VCaP (cell line): Measurements from ENCODE around the gene SEMA4F.

ENCODE experiments used
- H3K27ac ChIP-seq: fragments of 450-650 bp; 2 replicates; pipeline ENCODE4 v1.5.1; 2017
- TF ChIP-seq, protein P1 (sequence below): fragments of 450-650 bp; conservative IDR thresholded peaks from 2 replicates; pipeline ENCODE4 v1.5.1; 2017; ENCODE audit warnings: mild to moderate bottlenecking, moderate library complexity

Gene SEMA4F

DNA sequence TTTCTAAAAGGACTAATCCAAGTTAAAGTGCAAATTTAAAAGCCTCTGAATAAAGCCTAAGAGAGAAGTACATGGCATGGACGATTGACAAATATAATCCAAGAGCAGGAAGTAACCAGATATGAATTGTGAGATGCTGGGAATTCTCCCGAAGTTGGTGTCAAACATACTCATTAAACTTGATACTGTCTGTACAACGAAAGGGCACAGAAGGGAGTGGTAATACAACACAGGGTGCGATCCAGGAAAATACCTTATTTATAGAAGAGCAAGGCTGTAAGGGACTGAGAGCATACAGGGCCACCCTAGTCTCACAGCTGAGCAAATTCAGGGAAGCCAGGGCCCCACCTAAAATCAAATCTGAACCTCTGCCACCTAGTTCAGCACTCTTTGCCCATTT lies 41.6 kb downstream of the SEMA4F start:
- H3K27ac ChIP-seq = no peak overlapping the region
- TF ChIP-seq, protein P1, sequence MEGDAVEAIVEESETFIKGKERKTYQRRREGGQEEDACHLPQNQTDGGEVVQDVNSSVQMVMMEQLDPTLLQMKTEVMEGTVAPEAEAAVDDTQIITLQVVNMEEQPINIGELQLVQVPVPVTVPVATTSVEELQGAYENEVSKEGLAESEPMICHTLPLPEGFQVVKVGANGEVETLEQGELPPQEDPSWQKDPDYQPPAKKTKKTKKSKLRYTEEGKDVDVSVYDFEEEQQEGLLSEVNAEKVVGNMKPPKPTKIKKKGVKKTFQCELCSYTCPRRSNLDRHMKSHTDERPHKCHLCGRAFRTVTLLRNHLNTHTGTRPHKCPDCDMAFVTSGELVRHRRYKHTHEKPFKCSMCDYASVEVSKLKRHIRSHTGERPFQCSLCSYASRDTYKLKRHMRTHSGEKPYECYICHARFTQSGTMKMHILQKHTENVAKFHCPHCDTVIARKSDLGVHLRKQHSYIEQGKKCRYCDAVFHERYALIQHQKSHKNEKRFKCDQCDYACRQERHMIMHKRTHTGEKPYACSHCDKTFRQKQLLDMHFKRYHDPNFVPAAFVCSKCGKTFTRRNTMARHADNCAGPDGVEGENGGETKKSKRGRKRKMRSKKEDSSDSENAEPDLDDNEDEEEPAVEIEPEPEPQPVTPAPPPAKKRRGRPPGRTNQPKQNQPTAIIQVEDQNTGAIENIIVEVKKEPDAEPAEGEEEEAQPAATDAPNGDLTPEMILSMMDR = no peak

DNA sequence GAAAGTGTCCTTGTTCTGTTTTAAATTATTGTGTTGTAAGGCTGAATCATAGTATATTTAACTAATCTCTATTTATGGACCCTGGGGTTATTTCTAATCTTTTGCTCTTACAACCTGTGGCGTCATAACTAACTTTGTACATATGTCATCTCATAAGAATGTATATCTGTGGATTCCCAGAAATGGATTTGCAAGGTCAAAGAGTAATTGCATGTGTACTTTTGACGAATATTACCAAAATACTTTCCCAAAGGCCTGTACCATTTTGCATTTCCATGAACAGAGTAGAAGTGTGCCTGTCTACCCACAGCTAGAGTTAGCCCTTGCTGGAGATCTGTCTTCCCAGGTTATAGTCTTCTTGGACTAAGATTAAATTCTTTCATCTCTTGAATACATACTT lies 42.8 kb downstream of the SEMA4F start:
- H3K27ac ChIP-seq = no peak overlapping the region
- TF ChIP-seq, protein P1 = no peak

DNA sequence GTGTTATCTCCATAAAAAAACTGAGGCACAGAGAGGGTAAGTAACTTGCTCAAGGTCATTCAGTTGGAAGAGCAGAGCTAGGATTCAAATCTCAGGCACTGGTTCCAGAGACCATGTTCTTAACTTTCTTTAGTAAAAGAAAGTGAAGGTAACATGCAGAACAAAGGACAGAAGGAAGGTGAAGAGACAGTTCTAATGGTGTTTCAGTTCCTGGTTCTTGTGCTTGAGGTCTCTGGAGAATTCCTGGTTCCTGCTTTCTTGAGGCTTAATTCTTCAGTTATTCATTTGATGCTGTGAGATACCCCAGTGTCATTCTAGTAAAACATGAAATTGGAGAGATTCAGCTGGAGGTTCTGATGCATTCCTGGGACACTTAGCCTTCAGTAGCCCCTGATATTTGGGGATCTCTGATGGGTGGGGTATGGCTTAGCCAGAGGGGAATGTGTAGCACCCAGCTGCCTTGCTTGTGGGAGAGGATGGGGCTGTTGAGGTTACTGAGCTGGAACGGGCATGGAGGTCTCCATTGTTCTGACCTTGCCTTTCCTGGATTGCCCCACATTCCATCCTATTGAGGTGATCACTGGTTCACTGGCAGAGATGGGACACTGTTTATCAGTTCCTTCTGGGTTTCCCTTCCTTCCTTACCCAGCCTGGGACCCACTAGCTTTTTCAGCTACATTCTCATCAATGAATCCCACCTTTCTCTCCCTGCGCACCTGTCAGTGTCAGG lies 46.8 kb downstream of the SEMA4F start:
- no peak overlapping the region for H3K27ac ChIP-seq
- TF ChIP-seq, protein P1 = no peak

DNA sequence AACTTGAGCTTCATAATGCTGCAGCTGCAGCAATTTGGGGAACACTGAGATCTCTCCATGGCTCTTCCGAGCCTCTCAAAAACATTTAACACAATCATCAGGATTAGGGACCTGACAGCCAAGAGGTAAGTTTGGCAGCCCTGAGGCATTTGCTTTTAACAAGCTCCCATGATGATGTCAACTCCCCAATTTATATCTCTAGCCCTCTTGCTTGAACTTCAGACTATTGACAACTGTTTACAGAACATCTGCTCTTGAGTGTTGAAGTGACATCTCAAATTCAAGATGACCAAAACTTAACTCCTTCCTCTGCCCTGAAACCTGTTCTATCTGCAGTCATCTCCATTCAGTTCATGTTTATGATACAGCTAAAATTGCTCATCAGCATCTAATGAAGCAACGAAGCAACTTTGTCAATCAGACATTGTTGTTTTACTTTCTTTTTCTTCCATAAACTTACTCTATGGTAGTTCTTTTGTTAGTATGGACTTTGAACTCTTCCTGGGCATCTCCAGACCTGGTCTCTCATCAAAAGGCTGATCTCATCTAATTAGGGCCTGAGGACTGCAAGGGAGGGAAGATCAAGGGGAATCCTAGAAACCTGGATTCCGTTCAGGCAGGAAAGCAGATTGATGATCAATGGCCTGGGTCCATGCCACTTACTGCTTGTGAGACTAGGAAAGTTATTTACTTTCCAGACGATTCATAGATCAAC lies 48.1 kb downstream of the SEMA4F start:
- TF ChIP-seq, protein P1 = no peak
- no peak overlapping the region for H3K27ac ChIP-seq

DNA sequence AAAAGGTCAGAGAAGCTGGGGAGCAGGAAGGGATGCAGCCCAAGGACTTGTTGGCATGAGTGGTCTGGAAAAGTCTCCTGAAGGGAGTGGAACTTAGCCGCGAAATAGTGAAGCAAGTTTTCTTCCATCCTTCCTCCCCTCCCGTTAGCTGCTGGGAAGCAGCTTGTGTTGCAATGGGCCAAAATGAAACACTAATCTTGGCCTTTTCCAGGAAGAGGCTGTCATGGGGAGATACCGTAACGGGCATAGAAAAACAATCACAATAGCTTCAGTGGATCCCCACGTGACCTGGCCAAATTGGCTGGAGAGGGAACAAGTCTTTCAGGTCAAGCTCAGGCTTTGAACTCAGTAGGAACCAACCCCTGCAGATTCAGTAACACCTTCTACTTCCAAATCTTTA lies 49.3 kb downstream of the SEMA4F start:
- H3K27ac ChIP-seq = no peak overlapping the region
- TF ChIP-seq, protein P1 = no peak

DNA sequence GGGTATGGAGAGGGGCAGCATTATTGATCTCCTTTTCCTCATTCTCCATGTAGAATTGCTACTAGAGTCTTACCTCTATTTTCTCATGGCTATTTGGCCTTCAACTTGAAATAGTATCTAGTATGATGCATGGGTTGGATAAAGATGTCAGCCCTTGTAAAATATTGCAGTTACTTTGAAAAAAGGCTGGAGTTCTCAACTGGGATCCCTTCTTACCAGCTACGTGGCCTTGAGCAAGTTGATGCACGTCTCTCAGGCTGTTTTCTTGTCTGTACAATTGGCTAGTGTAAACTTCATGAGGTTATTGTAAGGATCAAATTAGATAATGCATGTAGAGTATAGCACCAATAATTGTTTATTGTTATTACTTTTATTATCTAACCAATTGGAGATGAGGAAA lies 50.2 kb downstream of the SEMA4F start:
- H3K27ac ChIP-seq = no peak overlapping the region
- TF ChIP-seq, protein P1 = no peak

DNA sequence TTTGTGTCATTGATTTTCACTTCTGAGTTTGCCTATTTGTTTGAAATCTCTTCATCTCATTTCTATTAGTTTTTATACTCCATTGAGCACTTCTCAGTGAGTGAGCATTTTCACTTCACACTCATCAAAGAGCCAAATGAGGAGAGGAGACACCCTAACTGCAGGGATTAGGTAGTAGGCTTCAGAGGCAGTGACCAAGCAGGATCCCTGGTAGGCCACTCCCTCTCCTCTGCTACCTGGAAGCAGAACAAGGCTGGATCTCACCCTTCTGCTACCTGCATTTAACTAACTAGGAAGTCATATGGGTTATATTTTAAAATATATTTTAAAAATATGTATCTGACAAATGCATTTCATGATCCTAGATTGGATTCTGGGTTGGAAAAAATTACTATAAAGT lies 52.7 kb downstream of the SEMA4F start:
- TF ChIP-seq, protein P1 = no peak
- H3K27ac ChIP-seq = no peak overlapping the region
